ENCODE measurements around the gene PRSS53. TPM values are rescaled to one million over a fixed set of nuclear protein-coding genes. Genes with fewer than 3 reads are reported as not detected.

The PRSS53 gene
- total and polyA plus RNA-seq, 2 experiments from 2014 or later: 0.36 to 2.7 TPM

DNA sequence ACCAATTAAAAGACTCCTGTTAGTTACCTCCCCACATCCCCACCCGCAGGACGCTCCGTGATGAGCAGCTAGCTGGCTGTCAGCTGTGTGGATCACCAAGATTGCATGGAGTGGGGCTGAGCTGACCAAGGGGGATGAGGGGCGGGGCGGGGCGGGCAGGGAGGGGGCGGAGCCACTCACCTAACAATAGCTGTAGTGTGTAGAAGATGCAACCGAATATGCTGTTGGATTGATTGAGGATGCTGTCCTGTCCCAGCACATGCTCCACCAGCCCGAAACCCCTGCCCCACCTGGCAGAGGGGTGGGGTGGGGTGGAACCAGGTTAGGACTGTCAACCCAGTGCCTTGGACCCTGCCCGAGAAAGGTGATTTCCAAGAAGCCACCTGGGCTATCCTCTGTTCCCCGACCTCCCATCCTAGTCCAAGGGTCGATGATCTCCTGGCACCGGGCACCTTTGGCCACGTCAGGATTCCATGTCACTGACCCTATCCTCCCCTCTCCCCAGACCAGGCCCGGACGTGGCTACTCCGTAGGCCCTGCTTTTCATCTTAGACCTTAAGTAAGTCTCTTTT is 4.5 kb upstream of the PRSS53 start:
- peak overlapping the region; percentile 93 for H3K4me3 Mint-ChIP-seq
- H2AFZ ChIP-seq: no peak overlapping the region
- no peaks in the 10 kb centered on the region for H3K36me3 ChIP-seq (ENCODE audit: insufficient read depth)
- H3K27me3 Mint-ChIP-seq (ENCODE audit: insufficient read depth, low read depth, poor library complexity): peaks cover 16% of the 10 kb centered on the region
- no peaks in the 10 kb centered on the region for H3K9me2 ChIP-seq (ENCODE audit: insufficient read depth)
- H3K4me2 ChIP-seq: peak overlapping the region; percentile 91
- peaks cover 5% of the 10 kb centered on the region; the same call in 2 of the 3 replicates for H3K9me3 Mint-ChIP-seq
- no peaks in the 10 kb centered on the region for H3K27me3 ChIP-seq (ENCODE audit: insufficient read depth)
- peak; percentile 51 for DNase-seq (ENCODE audit: low spot score)
- H3F3A ChIP-seq (replicated peaks; ENCODE audit: low read depth): peaks cover 6% of the 10 kb centered on the region; the same call in 1 of the 2 replicates
- H3K79me2 ChIP-seq (replicated peaks; ENCODE audit: insufficient read depth): peaks cover 16% of the 10 kb centered on the region
- no peak for TF ChIP-seq STAT1 (IDR thresholded peaks at IDR 0.05; ENCODE audit: unreplicated experiment)
- TF ChIP-seq ZNF462 (CRISPR knock-in tag; IDR thresholded peaks at IDR 0.05): no peak
- no peak for TF ChIP-seq POLR2AphosphoS5 (IDR thresholded peaks at IDR 0.05; ENCODE audit: low read depth)
- no peak for TF ChIP-seq JUNB (IDR thresholded peaks at IDR 0.05; ENCODE audit: unreplicated experiment)
- no peak for TF ChIP-seq ZNF331 (CRISPR knock-in tag; IDR thresholded peaks at IDR 0.05; ENCODE audit: low read depth)
- no peak for TF ChIP-seq EZH2 (IDR thresholded peaks at IDR 0.05; ENCODE audit: low read depth, unreplicated experiment)
- TF ChIP-seq ZNF114 (CRISPR knock-in tag; IDR thresholded peaks at IDR 0.05): no peak
- TF ChIP-seq, protein P1, sequence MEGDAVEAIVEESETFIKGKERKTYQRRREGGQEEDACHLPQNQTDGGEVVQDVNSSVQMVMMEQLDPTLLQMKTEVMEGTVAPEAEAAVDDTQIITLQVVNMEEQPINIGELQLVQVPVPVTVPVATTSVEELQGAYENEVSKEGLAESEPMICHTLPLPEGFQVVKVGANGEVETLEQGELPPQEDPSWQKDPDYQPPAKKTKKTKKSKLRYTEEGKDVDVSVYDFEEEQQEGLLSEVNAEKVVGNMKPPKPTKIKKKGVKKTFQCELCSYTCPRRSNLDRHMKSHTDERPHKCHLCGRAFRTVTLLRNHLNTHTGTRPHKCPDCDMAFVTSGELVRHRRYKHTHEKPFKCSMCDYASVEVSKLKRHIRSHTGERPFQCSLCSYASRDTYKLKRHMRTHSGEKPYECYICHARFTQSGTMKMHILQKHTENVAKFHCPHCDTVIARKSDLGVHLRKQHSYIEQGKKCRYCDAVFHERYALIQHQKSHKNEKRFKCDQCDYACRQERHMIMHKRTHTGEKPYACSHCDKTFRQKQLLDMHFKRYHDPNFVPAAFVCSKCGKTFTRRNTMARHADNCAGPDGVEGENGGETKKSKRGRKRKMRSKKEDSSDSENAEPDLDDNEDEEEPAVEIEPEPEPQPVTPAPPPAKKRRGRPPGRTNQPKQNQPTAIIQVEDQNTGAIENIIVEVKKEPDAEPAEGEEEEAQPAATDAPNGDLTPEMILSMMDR (conservative IDR thresholded peaks at IDR 0.05; ENCODE audit: low read depth in 2 of 2): no peak
- TF ChIP-seq NANOG (IDR thresholded peaks at IDR 0.05; ENCODE audit: borderline replicate concordance): no peak
- no peak for TF ChIP-seq ETS1 (IDR thresholded peaks at IDR 0.05)
- no peak for TF ChIP-seq CREB1 (CRISPR knock-in tag; IDR thresholded peaks at IDR 0.05; ENCODE audit: low read depth)
- TF ChIP-seq REST (IDR thresholded peaks at IDR 0.05; ENCODE audit: unreplicated experiment): no peak
- TF ChIP-seq EZH2phosphoT487 (IDR thresholded peaks at IDR 0.05; ENCODE audit: unreplicated experiment): no peak
- H3K27ac ChIP-seq (ENCODE audit: low read depth): no peak overlapping the region
- H3K4me1 ChIP-seq (ENCODE audit: insufficient read depth): peaks cover 7% of the 10 kb centered on the region; the same call in 1 of the 2 replicates
- peak; percentile 15 for ATAC-seq
- peak overlapping the region; percentile 84 for H3K4me3 ChIP-seq
- H3K27ac Mint-ChIP-seq: no peak overlapping the region
- peaks cover 8% of the 10 kb centered on the region for H3K4me1 Mint-ChIP-seq
- peaks cover 28% of the 10 kb centered on the region for H3K36me3 Mint-ChIP-seq (ENCODE audit: low read depth)
- no peaks in the 10 kb centered on the region for H4K20me1 ChIP-seq (replicated peaks; ENCODE audit: insufficient read depth)
